Ishikawa (cell line): ENCODE results near the gene METTL1.

Experiments used
- CEBPB ChIP-seq: IDR thresholded peaks from 2 replicates; pipeline ENCODE4 v1.6.1; 2012
- CREB1 ChIP-seq: IDR thresholded peaks from 2 replicates; pipeline ENCODE4 v1.6.1; 2012; ENCODE audit warnings: low read depth
- EGR1 ChIP-seq: IDR thresholded peaks from 2 replicates; pipeline ENCODE4 v1.6.1; 2012
- EP300 ChIP-seq: IDR thresholded peaks from 2 replicates; pipeline ENCODE4 v1.6.1; 2012; ENCODE audit warnings: borderline replicate concordance
- FOXM1 ChIP-seq: IDR thresholded peaks from 2 replicates; pipeline ENCODE4 v1.6.1; 2012; ENCODE audit warnings: low read depth, borderline replicate concordance
- MAX ChIP-seq: IDR thresholded peaks from 2 replicates; pipeline ENCODE4 v1.6.1; 2012
- NFIC ChIP-seq: IDR thresholded peaks from 2 replicates; pipeline ENCODE4 v1.6.1; 2012
- RAD21 ChIP-seq: IDR thresholded peaks from 2 replicates; pipeline ENCODE4 v1.6.1; 2012; ENCODE audit warnings: low read depth
- REST ChIP-seq: IDR thresholded peaks from 2 replicates; pipeline ENCODE4 v1.6.1; 2012; ENCODE audit warnings: low read depth, mild to moderate bottlenecking
- TAF1 ChIP-seq: IDR thresholded peaks from 2 replicates; pipeline ENCODE4 v1.6.1; 2012; ENCODE audit warnings: low read depth, mild to moderate bottlenecking
- TCF12 ChIP-seq: IDR thresholded peaks from 2 replicates; pipeline ENCODE4 v1.6.1; 2012; ENCODE audit warnings: low read depth
- TEAD4 ChIP-seq: IDR thresholded peaks from 2 replicates; pipeline ENCODE4 v1.6.1; 2012
- USF1 ChIP-seq: IDR thresholded peaks from 2 replicates; pipeline ENCODE4 v1.6.1; 2012
- YY1 ChIP-seq: IDR thresholded peaks from 2 replicates; pipeline ENCODE4 v1.6.1; 2012; ENCODE audit warnings: low read depth
- ZBTB7A ChIP-seq: IDR thresholded peaks from 2 replicates; pipeline ENCODE4 v1.6.1; 2012; ENCODE audit warnings: low read depth

METTL1 gene

GRCh38 chr12:57782243-57782607, 10.3 kb upstream of the METTL1 start:
- TF ChIP-seq NFIC (no peak), EGR1 (no peak), EP300 (no peak)

GRCh38 chr12:57781801-57782200, 9.9 kb upstream of the METTL1 start:
- TF ChIP-seq TEAD4 = no peak
- no peak for TF ChIP-seq REST
- no peak for TF ChIP-seq YY1
- TF ChIP-seq EP300 = no peak
- TF ChIP-seq USF1 = no peak
- TF ChIP-seq FOXM1 = no peak

GRCh38 chr12:57781244-57781643, 9.3 kb upstream of the METTL1 start:
- TF ChIP-seq EGR1 (no peak), USF1 (no peak), EP300 (no peak), FOXM1 (no peak), CEBPB (no peak), MAX (no peak), YY1 (no peak)

GRCh38 chr12:57780284-57780897, 8.5 kb upstream of the METTL1 start:
- TF ChIP-seq RAD21 (no peak), EP300 (no peak), CREB1 (no peak), NFIC (no peak), EGR1 (no peak), TAF1 (no peak), CEBPB (no peak), TEAD4 (no peak), TCF12 (no peak), ZBTB7A (no peak), YY1 (no peak), USF1 (no peak), REST (no peak), FOXM1 (no peak), MAX (no peak)

GRCh38 chr12:57779736-57780135, 7.8 kb upstream of the METTL1 start:
- TF ChIP-seq MAX = no peak
- no peak for TF ChIP-seq YY1
- no peak for TF ChIP-seq TCF12
- no peak for TF ChIP-seq CREB1
- no peak for TF ChIP-seq EP300
- no peak for TF ChIP-seq NFIC
- TF ChIP-seq FOXM1 = no peak
- no peak for TF ChIP-seq TAF1
- TF ChIP-seq ZBTB7A = no peak
- TF ChIP-seq TEAD4 = no peak
- no peak for TF ChIP-seq EGR1
- no peak for TF ChIP-seq REST
- no peak for TF ChIP-seq USF1
- TF ChIP-seq RAD21 = no peak
